ENCODE measurements around the gene GABRR2.
A peak's percentile ranks its signal among the peaks of the same experiment; 100 is the strongest.

Gene GABRR2

DNA sequence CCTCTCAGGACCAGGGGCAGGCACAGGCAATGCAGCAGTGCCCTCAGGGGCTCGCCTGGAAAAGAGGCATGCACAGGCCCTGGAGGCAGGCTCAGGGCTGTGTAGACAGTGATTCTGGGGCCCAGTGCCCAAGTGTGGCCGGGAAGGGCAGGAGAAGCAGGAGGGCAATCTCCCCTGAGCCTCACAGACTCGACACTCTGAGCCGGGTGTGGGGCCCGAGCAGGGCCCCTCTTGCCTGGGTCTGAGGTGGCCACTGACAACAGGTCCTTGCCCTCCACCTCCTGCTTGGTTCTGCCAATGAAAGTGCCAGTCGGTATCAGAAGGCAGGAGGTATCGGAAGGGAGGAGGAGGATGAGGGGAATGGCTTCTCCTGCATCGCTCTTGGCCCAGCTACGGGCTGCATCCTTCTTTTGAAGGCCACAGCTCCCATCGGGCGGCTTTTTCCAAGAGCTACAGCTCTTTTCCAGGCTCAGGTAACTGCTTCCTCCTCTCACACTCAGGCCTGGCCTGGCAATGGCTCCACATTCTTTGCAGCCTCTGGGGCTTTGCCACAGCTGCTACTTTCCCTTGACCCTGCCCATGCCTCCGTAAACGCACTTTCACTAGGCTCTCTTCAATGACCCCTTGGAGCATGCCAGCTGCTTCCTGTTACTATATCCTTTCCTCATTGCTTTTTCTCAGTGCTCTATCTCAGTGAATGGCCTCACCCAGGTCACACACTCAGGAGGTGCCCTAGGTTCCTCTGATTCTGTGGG is 24.5 kb downstream of the GABRR2 start:
- DNase-seq: no peak

DNA sequence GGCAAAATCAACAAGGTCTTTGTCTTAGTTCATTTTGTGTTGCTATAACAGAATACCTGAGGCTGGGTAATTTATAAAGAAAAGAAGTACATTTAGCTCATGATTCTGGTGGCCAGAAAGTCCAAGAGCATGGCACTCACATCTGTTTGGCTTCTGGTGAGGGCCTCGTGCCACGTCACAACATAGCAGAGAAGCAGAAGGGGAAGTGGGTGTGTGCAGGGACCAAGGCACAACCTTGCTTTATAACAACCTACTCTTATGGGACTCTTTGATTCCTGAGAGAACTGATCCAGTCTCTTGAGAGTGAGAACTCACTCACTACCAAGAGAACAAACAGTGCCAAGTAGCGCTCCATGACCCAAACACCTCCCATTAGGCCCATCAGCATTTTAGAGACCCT is 25.4 kb downstream of the GABRR2 start:
- DNase-seq: no peak

GRCh38 chr6:89287351-89288028 is 27.6 kb downstream of the GABRR2 start:
- DNase-seq: no peak

- no peak for DNase-seq
Measured at GRCh38 chr6:89286516-89286915, 28.6 kb downstream of the GABRR2 start.

DNA sequence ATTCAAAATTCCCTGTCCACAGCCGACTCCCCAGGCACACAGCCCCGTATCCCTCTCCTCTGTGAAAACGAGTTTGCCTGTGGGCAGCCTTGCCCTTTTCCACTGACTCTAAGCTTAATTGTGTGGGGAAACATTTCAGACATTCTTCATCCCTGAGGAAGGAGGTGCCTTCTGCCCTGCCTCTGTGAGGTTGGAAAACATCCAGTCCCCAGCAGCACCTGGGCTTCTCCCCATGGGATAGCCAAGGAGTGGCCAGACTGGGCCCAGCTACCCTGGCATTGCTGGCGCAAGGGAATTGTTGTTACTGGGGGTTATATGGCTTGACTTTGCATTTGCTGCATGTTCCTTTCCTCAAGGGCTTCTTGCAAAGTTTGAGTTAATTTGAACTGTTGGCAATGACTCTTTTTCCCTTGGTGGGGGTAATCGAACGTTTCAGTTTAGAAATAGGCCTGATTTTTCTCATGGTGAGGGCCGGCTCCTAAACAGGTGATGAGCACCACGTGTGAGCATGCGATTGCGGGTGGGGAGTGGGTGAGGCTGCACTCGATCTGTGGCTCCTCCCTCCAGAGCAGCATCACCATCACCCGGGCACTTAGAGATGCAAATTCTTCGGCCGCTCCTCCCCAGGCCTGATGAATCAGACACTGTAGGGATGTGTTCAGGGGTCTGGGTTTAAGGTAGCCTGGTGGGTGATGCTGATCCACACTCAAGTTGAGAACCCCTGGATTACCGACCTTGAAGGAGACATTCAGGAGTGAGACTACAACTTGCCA is 29.9 kb downstream of the GABRR2 start:
- DNase-seq: no peak

DNA sequence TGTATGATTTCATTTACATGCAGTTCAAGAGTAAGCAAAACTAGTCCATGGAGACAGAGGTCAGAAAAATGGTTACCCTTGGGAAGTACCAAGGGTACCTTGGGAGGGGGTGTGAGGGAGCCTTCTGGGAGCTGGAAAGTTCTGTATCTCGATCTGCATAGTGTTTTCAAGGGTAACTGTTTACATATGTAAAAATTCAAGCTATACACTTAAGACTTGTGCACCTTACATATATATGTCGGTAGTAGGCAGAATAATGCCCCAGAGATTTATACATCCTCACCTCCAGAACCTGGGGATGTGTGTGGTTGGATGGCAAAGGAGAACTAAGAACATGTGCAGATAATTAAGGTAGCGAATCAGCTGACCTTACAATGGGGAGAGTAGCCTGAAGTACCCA is 31.0 kb downstream of the GABRR2 start:
- DNase-seq: no peak

DNA sequence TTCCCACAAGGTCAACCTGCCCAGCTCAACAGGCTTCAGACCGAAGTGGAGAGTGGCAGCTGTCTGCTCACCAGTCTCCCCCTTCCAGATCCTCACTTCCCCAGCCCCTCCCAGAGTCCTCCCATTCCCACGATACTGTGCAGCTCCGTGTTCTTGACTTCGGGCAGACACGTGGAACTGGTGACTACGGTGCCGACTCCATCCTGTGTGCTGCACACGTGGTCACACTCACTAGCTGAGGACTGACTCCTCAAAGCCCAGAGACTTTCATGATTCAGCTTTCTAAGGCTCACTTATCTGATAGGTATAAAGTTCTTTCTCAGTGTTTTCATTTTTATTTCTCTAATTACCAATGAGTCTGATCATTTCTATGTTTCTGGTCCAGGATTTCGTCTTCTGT is 32.4 kb downstream of the GABRR2 start:
- DNase-seq: no peak

DNA sequence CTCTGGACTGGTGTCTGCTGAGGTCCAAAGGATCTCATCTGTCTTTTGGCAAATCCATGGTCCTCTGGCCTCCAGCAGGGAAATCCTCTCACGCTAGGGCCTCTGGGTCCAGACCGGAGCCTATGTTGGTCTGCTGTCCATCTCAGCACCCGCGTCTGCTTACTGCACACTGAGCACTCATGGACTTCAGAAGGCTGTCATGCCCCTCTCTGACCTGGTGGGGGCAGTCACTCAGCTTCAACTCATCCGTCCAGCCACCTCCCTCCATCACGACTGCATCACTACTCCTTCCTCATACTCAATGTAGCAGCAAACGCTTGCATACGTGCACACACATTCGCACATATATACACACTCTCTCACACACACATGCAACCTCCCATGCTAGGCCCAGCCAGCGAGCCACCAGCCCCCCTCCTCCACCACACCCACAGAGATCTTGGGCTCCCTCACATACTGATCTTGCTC is 33.3 kb downstream of the GABRR2 start:
- DNase-seq: peak; percentile 80

DNA sequence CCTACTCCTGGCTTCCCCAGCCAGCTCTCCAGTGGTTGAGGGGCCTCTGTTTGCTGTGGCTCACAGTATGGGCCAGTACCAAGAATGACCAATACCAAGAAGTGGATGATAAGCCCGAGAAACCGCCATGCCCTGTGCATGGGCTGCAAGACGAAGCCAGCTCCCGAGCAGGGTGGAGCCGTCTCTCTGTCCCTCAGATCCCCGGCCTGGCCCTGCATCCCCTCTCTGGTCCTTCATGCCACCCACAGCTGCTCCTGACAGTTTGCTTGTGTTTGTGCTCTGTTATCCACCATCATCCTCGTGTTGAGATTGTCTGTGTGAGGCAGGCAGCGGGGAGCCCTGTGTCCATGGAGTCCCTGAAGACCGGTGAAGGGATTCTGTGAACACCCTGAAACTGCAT is 36.1 kb downstream of the GABRR2 start:
- DNase-seq: no peak

DNA sequence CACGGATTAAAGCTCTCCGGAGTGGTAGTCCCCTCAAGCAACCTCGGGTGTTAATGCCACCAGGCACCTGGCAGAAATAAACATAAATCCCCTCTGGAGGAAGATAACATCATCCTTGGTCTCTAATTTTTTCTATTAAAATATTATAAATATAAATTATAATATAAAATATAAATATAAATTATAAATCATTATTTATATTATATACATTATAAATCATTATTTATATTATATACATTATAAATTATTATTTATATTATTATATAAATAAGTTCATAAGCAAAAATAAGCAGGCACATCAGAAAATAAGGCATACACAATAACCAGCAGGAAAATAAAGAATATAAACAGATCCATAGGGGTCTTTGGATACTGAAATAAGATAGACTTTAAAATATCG is 39.2 kb downstream of the GABRR2 start:
- DNase-seq: no peak

GRCh38 chr6:89273816-89274215 is 41.3 kb downstream of the GABRR2 start:
- DNase-seq: no peak

DNA sequence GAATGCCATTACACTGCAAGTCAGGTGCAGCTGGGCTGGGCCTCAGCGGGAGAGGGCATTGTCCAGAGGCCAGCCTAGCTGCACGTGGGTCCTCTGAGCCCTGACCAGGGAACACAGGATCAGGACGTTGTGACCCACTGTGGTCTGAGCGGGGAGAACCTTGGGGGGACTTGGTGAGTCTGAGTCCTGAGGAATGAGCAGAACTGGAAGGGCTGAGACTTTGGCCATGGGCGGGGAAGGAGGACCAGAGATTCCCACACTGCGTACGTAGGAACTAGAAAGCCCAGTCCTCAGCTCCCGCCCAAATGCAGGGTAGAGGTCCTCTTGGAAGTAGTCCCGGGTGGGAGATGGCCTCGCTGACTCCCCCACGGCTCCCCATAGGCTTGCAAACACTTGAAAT is 42.5 kb downstream of the GABRR2 start:
- DNase-seq: no peak

DNA sequence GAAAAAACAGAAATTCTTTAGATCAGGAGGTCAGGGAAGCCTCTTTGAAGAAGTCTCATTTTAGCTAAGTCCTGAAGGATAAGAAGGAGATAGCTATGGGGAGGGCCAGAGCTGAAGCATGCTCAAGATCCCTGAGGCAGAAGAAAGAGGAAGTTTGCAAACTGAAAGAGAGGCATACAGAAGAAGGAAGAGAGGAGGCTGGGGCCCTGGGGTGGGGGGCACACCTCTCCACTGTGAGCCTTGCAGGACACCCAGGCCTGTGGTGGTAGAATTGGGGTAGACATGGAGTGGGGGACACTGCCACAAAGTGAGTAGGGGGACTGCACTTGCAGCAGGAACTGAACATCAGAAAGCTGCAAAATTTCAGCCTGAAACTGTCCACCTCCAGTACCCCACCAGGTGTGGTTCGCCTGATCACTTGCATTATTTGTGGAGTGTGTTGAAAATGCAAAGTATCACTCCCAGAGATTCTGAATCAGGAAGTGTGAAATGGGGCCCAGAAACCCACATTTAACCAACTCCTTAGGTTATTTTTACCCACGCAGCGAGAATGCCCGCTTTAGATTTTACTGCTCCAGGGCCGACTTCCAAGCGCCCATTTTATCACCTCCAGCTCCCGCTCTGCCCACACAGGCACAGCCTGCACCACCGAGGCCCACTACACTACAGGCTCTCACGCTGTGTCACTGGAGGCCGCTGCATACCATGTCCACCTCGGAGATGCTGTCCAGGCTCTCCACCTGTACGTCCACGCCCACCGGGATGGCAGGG is 44.0 kb downstream of the GABRR2 start:
- peak; percentile 69 for DNase-seq

GRCh38 chr6:89269981-89270380 is 45.1 kb downstream of the GABRR2 start:
- no peak for DNase-seq

GRCh38 chr6:89269252-89269651 is 45.8 kb downstream of the GABRR2 start:
- DNase-seq: no peak

DNA sequence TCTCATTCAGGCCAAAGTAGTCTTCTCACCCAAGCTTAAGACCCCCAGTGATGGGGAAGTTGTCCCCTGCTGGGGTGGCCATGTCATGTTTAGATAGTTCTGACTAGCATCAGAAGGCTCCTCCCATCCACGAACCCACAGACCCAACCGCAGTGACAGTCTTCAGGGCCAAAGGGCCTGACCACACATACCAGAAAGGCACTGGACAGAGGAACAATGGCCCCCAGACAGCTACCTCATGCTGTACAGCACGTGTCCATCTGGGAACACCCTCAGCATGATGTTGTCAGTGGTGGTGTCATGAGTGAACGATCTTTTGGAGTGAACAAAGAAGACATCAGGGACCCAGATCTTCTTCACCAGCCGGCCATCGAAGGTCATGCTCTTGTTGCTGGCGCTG is 46.3 kb downstream of the GABRR2 start:
- DNase-seq: no peak

DNA sequence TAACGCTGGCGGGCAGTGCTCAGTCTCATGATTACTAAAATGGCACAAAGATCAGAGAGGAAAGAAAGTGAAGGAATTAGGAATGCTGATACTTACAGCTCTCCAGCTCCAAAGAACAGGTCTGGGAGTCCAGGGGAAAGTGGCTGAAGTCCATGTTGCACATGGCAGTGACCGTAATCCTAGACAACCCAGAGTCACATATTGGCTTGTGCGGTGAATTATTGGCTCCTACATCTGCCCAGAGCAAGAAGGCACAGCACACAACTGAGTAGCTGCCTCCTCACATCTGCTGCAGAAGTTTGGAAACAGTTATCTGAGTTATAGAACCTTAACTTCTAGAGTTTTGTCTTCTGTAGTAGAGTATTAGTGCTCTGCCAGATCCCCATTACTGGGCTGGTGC is 47.2 kb downstream of the GABRR2 start:
- no peak for DNase-seq

- DNase-seq: no peak
Measured at GRCh38 chr6:89264296-89264695, 50.8 kb downstream of the GABRR2 start.

- peak; percentile 92 for DNase-seq
Measured at GRCh38 chr6:89260832-89261231, 54.3 kb downstream of the GABRR2 start.

DNA sequence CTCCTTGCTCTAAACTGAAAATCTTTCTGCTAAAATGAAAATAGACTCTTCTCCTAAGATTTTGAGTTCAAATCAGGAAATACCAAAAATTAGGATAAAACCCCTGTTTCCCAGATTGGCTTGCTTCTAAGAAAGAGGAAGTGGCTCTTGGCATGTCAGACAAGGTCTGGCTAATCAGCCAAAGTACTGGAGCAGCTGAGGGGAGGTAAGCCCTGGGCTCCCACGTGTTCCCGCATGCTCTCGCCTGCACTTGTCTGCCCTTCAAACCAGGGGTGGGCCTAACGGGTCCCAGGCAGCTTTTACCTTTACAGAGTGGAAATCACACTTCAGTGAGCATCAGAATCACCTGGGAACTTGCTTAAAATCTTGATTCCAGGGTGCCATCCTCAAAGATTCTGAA is 54.8 kb downstream of the GABRR2 start:
- DNase-seq: peak; percentile 85

- no peak for DNase-seq
Measured at GRCh38 chr6:89258912-89259311, 56.2 kb downstream of the GABRR2 start.

GRCh38 chr6:89257781-89258180 is 57.3 kb downstream of the GABRR2 start:
- no peak for DNase-seq

DNA sequence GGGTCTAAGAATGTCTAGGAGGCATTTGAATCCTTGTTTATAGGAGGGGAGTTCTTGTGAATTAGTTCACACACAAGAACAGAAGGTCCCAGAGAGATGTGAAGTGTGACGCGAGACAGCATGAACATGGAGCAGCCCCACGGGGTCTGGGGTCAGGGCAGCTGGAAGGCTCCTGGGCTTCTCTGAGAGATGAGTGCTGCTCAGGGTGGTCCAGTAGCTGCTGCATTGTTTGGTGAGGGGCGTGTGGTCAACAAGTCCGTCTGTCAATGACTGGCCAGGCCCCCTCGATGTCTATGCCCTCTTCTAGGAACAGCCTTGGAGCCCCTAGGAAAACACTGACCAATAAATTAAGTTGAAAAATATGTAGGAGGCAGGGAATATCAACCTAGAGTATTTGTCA is 57.8 kb downstream of the GABRR2 start:
- no peak for DNase-seq
